Spinal cord (tissue), 10 donors: Measurements from ENCODE around the gene SHANK1. TPM values are rescaled to one million over a fixed set of nuclear protein-coding genes. Genes with fewer than 3 reads are reported as not detected.

ENCODE experiments used
- DNase-seq, 6 donors: peaks; one replicate each; pipeline versions ENCODE4 v3.0.0 to v3.0.0-alpha.2; 2013 to 2015; ENCODE audit warnings: low spot score in 6 of 6, low read depth in 4 of 6
- H3K27ac ChIP-seq: one replicate; pipeline ENCODE4 v1.5.1; 2013; ENCODE audit warnings: low read depth, low read length, control low read depth
- H3K27me3 ChIP-seq: one replicate; pipeline ENCODE4 v1.6.1; 2013; ENCODE audit warnings: low read length; ENCODE audit not compliant: control insufficient read depth, insufficient read depth
- H3K36me3 ChIP-seq: one replicate; pipeline ENCODE4 v1.6.1; 2013; ENCODE audit warnings: low read length; ENCODE audit not compliant: control insufficient read depth, insufficient read depth
- H3K4me1 ChIP-seq: one replicate; pipeline ENCODE4 v1.6.1; 2013; ENCODE audit warnings: low read length; ENCODE audit not compliant: control insufficient read depth, insufficient read depth
- H3K4me3 ChIP-seq: one replicate; pipeline ENCODE4 v1.5.1; 2013; ENCODE audit warnings: low read depth, low read length, control low read depth
- H3K9me3 ChIP-seq: one replicate; pipeline ENCODE4 v1.6.1; 2013; ENCODE audit warnings: low read length; ENCODE audit not compliant: control insufficient read depth, insufficient read depth
- WGBS: methylation state at CpG from one replicate; pipeline ENCODE4 v1.1.5; 2013; ENCODE audit warnings: missing lambda C conversion rate; ENCODE audit not compliant: insufficient coverage; 5-methylcytosine and 5-hydroxymethylcytosine counted together
- polyA plus RNA-seq, 2 donors: library from polyadenylated mRNA; unstranded; fragments of 120-200 nt; gene quantifications; one replicate each; pipeline ENCODE4 v1.2.1, GENCODE V29; 2013; ENCODE audit not compliant: insufficient read length in 2 of 2
- total RNA-seq, 2 donors: library from RNA; depleted of rRNA in 1 of 2; stranded (reverse); fragments of 120-200 nt in 1 of 2; fragments of >200 nt in 1 of 2; gene quantifications; one replicate each; pipeline versions ENCODE4 v1.2.3 to v1.2.4, GENCODE V29; 2013 to 2014
- donor health status: healthy.

Gene SHANK1
- total and polyA plus RNA-seq, 4 donors, result 8.4 to 116 (median 61.9) TPM

DNA sequence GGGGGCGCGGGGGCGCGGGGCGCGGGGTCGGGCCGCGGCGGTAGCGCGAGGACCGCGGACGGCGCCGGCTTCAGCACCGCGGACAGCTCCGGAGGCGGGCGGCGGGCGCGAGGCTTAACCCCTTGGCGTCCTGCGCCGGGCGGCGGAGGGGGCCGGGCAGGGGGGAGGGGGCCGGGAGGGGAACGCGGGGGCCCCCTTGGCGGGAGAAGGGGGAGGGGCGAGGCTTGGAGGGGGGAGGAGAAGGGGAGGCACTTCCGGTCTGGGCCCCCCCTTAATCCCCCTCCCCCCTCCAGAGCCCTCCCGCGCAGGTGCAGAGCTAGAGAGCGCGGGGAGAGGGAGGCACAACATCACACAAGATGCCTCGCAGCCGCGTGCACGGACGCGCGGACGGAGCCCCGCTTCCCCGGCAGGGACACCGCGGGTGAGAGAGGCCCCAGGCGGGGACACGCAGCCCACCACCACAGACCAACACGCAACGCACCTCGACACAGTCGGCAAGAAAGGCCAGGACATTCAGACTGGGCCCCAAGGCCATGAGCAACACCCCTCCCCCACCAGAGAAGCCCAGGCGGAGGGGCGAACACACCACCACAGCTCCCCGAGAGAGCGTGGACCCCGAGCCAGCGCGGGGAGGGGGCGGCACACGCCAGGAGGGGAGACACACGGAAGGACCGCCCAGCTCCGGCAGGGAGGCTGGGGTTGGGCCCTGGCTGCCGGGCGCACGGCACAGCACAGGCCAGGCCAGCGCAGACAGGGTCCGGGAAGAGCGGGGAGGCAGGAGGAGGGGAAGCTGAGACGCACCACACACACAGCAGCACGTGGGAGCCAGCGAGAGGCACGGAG is 24.1 kb downstream of the SHANK1 start:
- no peak overlapping the region for H3K27ac ChIP-seq
- peaks cover 30% of the 10 kb centered on the region for H3K4me1 ChIP-seq
- no peaks in the 10 kb centered on the region for H3K9me3 ChIP-seq
- peaks cover 29% of the 10 kb centered on the region for H3K36me3 ChIP-seq
- peak overlapping the region; percentile 11 for H3K4me3 ChIP-seq
- WGBS, result under 1% methylated on average over 57 of the region's 81 CpGs
- DNase-seq, result peak in 5 of 6 donors; percentile 46 to 96 (median 76)
- peaks cover 10% of the 10 kb centered on the region for H3K27me3 ChIP-seq

DNA sequence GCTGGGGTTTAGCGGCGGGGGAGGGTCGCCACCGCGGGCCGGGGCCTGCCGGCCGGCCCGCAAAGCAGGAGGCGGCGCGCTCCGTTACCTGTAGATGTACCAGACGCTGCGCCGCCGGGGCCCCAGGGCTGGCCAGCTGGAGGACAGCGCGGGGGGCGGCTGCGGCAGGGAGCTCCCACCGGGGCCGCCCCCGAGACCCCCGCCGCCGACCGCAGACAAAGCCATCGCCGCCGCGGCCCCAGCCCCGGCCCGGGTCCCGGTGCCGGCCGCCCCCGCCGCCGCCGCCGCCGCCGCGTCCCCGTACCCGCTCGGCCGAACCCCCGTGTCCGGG is 24.8 kb downstream of the SHANK1 start:
- Histone ChIP-seq H3K4me1 (peaks cover 30% of the 10 kb centered on the region), H3K4me3 (no peak overlapping the region), H3K27ac (no peak overlapping the region), H3K9me3 (no peaks in the 10 kb centered on the region), H3K36me3 (peaks cover 22% of the 10 kb centered on the region), H3K27me3 (peaks cover 10% of the 10 kb centered on the region)
- WGBS, result 0% methylated on average over 26 of the region's 51 CpGs
- peak in 1 of 6 donors; percentile 12 for DNase-seq

DNA sequence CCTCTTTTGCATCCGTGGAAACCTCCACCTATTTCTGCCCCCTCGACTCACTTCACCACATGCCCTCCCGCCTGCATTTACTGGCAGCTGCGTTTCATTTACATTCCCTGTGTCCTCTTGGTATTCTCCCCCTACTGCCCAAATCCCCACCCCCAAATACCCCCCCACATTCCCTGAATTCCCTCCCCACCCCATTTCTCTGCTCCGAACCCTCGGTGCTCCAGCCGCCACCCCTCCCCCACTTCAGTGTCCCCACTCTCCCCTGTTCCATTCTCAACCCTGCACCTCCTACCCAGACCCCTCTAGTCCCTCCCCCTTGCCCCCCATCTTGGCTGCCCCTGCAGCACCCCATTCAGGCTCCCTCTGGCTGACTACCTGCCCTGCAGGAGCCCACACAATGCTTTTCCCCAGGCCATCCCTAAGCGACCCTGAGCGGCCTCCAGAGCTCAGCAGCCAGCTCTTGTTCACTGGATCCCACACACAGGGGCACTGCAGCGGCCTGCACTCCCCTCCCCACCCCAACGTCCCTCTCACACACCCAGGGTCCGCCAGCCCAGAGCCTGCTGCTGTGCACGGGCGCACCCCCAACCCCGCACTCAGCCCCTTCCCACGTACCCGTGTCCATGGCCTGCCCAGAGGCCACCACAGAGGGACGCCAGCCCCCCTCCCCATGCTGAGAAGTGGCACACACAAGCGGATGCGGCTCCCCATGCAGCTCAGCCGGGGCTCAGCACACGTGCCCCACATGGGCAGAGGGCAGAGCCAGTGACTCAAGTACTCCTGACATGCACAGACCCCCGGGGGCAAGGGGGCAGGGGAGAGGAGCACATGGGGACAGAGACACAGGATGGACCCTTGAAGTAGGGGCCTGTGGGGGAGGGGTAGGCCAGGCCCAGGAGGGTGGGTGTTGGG is 26.3 kb downstream of the SHANK1 start:
- Histone ChIP-seq H3K9me3 (no peaks in the 10 kb centered on the region), H3K27ac (no peak overlapping the region), H3K4me3 (no peak overlapping the region), H3K27me3 (peaks cover 10% of the 10 kb centered on the region), H3K4me1 (peaks cover 30% of the 10 kb centered on the region), H3K36me3 (peaks cover 28% of the 10 kb centered on the region)
- DNase-seq, result no peak
- 15% methylated on average over 22 of the region's 23 CpGs for WGBS

DNA sequence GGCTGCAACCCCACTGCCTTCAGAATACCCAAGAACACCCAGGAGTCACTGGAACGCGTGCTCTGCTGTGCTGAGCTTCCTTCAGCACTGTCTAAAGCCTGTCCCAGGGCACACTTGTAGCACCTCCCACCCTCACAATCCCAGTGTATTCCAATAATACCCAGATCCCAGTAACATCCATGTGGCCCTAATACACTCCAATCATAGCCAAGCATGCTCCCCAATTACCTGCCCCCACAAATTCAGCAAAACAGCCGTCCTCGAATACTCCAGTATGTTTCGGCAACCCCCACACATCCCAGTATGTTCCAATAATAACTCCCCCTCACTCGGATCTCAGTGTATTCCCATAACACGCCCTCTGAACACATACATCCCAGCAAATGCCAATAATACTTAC is 29.2 kb downstream of the SHANK1 start:
- no peak for DNase-seq
- Histone ChIP-seq H3K4me1 (peaks cover 16% of the 10 kb centered on the region), H3K27me3 (peaks cover 12% of the 10 kb centered on the region), H3K36me3 (peaks cover 43% of the 10 kb centered on the region), H3K9me3 (no peaks in the 10 kb centered on the region), H3K27ac (no peak overlapping the region), H3K4me3 (no peak overlapping the region)
- WGBS, result 81% methylated on average over 7 of the region's 7 CpGs

DNA sequence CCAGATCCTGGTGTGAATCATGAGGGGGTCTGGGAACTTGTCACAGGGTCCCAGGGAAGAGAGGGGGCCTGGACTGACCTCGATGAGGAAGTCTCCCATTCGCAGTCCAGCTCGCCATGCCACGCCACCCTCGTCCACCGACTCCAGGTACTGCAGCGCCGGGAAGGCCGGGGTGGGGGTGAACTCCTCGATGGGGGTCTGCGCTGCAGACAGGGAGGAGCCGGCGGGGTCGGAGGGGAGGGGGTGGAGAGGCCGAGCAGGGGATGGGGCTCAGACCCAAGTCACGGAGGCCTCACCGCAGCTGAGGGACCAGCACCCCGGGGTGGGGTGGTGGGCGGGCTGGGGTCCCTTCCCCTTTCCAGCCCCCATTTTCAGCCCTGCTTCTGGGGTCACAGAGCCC is 30.8 kb downstream of the SHANK1 start:
- Histone ChIP-seq H3K36me3 (peaks cover 50% of the 10 kb centered on the region), H3K27ac (no peak overlapping the region), H3K4me1 (peaks cover 7% of the 10 kb centered on the region), H3K27me3 (peaks cover 6% of the 10 kb centered on the region), H3K9me3 (no peaks in the 10 kb centered on the region), H3K4me3 (no peak overlapping the region)
- DNase-seq, result no peak
- 82% methylated on average over 13 of the region's 19 CpGs for WGBS

DNA sequence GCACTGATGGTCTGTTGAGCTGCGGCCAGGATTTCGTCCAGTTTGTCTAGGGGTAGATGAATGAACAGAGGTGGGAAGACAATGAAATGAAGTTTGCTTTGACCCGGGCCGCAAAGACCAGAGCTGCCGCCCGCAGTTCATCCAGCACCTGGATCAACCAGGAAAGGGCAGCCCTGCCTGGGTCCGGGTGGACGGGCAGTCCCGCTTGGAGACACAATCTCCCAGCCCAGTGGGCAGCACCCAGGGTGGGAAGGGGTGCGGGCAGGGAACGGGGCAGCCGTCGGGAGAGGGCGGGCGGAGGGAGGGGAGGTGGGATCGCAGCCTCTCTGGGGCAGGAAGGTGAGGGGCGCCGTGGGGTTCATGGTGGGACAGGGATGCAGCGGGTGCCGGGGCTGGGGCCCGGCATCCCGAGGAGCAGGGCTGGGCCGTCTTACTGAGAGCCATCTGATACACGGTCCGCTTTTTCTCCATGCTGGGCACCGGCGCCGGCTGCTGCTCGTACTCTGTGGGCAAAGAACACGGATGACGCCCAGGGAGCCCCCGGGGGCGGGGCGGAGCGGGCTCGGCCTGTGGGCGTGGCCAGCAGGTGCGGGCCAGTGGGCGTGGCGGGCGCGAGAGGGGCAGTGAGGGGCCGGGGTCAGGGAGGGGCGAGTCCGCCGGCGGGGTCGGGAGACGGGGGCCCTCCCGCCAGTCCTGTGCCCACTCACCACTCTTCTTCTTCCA is 33.1 kb downstream of the SHANK1 start:
- H3K36me3 ChIP-seq, result peaks cover 54% of the 10 kb centered on the region
- H3K4me1 ChIP-seq, result no peaks in the 10 kb centered on the region
- H3K27me3 ChIP-seq, result peaks cover 2% of the 10 kb centered on the region
- no peaks in the 10 kb centered on the region for H3K9me3 ChIP-seq
- H3K4me3 ChIP-seq, result no peak overlapping the region
- WGBS, result 40% methylated on average over 47 of the region's 50 CpGs
- DNase-seq, result no peak
- no peak overlapping the region for H3K27ac ChIP-seq

DNA sequence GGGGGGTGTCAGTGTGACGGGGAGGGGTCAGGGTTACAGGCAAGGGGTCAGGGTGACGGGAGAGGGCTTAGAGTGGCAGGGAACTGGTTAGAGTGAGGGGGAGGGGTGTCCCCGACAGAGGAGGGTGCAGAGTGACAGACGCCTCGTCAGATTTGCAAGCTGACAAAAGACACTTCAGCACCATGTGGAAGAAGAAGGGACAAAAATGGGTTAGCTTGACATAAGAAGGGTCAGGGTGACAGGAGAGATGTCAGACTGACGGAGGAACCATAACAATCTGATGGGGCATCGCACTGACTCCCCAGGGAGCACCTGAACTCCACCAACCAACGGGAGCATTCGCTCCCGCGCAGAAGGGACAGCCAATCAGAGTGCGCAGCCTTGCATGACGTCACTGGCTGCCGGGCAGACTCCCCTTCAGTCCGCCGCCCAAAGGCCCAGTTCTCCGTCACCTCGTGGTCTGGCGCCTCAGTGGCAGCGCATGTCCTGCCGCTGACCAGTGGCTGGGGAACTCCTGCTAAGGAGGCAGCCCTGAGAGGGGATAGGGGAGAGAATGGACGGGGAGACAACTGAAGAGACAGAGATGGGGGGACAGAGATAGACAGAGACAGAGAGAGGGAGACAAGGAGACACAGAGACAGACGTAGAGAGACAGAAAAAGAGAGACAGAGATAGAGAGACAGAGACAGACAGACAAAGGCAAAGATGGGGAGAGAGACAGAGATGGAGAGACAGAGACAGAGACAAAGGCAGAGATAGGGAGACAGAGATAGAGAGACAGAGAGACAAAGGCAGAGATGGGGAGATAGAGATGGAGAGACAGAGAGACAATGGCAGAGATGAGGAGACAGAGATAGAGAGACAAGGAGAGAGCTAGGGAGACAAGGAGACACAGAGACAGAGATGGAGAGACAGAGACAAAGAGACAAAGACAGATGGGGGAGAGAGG is 40.2 kb downstream of the SHANK1 start:
- Histone ChIP-seq H3K9me3 (peaks cover 1% of the 10 kb centered on the region), H3K4me3 (no peak overlapping the region), H3K36me3 (peaks cover 30% of the 10 kb centered on the region), H3K4me1 (peaks cover 5% of the 10 kb centered on the region), H3K27me3 (no peaks in the 10 kb centered on the region), H3K27ac (no peak overlapping the region)
- peak in 5 of 6 donors; percentile 48 to 93 (median 53) for DNase-seq
- 19% methylated on average over 23 of the region's 23 CpGs for WGBS

DNA sequence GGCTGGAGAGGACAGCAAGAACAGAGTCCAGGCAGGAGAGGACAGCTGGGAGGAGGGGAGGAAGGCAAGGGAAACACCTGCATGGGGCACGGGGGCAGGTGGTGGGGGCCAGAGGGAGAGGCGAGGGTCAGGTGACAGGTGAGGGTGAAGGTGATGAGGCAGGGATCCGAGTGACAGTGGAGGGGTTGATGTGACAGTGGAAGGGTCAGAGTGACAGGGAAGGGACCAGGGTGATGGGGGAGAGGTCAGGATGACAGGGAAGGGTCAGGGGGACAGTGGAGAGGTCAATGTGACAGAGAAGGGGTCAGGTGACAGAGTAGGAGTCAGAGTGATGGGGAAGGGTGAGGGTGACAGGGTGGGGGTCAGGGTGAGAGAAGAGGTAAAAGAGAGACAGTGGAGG is 41.3 kb downstream of the SHANK1 start:
- DNase-seq, result no peak
- H3K9me3 ChIP-seq, result peaks cover 1% of the 10 kb centered on the region
- H3K27me3 ChIP-seq, result no peaks in the 10 kb centered on the region
- H3K4me3 ChIP-seq, result no peak overlapping the region
- WGBS, result 63% methylated on average over 3 of the region's 3 CpGs
- peaks cover 5% of the 10 kb centered on the region for H3K4me1 ChIP-seq
- peaks cover 33% of the 10 kb centered on the region for H3K36me3 ChIP-seq
- no peak overlapping the region for H3K27ac ChIP-seq
